Gastrocnemius medialis (tissue), 4 donors: ENCODE results near the gene CBFA2T2.

Experiments used
- CTCF ChIP-seq, 5 experiments: fragments of 450-650 bp in 3 of 5; fragments of 200-600 bp in 2 of 5; sonication (generic) in 2 of 5; IDR thresholded peaks in 4 of 5; conservative IDR thresholded peaks in 1 of 5; 1 replicate in 4 of 5; 2 replicates in 1 of 5; pipeline ENCODE4 v1.5.1; 2016 to 2019; ENCODE audit warnings: antibody characterized with exemption in 5 of 5, mild to moderate bottlenecking in 3 of 5, moderate library complexity in 3 of 5
- POLR2A ChIP-seq, 2 donors: fragments of 450-650 bp; IDR thresholded peaks; one replicate each; pipeline ENCODE4 v1.6.1; 2017; ENCODE audit warnings: antibody characterized with exemption in 2 of 2, mild to moderate bottlenecking in 2 of 2, moderate library complexity in 2 of 2

DNA sequence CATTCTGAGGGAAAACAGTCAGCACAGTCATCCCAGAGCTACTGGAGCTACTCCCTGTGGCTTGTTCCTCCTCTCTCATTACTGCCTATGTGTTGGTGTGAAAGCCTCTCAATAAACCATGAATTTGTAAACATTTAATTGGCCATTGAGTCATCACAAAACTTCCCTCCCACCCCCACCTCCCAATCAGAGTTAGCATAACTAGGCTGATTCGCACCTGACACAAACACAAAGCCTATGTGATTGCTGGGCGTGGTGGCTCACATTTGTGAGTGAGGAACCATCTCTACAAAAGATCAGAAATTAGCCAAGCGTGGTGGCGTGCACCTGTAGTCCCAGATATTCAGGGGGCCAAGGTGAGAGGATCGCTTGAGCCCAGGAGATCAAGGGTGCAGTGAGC lies 29.2 kb upstream of the CBFA2T2 start:
- TF ChIP-seq CTCF (IDR thresholded peaks at IDR 0.05 in 4 of 5, conservative IDR thresholded peaks at IDR 0.05 in 1 of 5) (no peak), POLR2A (IDR thresholded peaks at IDR 0.05) (no peak)
